ENCODE measurements around the gene FAAP20.

DNA sequence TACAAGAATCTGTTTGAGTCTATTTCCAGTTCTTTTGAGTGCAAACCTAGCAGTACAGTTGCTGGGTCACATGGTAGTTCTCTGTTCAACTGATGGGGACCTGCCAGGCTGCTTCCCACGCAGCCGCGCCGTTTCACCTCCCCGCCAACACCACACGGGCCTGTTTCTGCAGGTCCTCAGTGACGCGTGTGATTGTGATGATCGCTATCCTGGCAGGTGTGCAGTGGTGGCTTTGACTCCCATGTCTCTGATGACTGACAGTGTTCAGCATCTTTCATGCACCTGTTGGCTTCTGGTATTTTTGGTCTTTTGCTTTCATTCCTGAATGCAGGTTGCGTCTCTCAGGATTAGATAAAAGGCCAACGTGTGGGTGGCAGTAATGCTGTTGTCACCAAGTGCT lies 41.6 kb downstream of the FAAP20 start:
- TF ChIP-seq ZFX (IDR thresholded peaks at IDR 0.05), result no peak
- TF ChIP-seq, protein P1, sequence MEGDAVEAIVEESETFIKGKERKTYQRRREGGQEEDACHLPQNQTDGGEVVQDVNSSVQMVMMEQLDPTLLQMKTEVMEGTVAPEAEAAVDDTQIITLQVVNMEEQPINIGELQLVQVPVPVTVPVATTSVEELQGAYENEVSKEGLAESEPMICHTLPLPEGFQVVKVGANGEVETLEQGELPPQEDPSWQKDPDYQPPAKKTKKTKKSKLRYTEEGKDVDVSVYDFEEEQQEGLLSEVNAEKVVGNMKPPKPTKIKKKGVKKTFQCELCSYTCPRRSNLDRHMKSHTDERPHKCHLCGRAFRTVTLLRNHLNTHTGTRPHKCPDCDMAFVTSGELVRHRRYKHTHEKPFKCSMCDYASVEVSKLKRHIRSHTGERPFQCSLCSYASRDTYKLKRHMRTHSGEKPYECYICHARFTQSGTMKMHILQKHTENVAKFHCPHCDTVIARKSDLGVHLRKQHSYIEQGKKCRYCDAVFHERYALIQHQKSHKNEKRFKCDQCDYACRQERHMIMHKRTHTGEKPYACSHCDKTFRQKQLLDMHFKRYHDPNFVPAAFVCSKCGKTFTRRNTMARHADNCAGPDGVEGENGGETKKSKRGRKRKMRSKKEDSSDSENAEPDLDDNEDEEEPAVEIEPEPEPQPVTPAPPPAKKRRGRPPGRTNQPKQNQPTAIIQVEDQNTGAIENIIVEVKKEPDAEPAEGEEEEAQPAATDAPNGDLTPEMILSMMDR (conservative IDR thresholded peaks at IDR 0.05), result no peak
